Endothelial cell of umbilical vein (primary cell): ENCODE measurements around the gene HSPA1B. TPM values are rescaled to one million over a fixed set of nuclear protein-coding genes. Genes with fewer than 3 reads are reported as not detected.

Experiments
- BruUV-seq: library from RNA; stranded (reverse); fragments of 400-500 nt; replicated peaks from 2 replicates; lab custom pipeline; 2021; lab: Mats Ljungman, UMichigan
- CTCF ChIA-PET: fragments of 300-600, 350-600 bp; sonication (Branson Sonifier 250); formaldehyde crosslinking; loops from one replicate; lab custom pipeline; 2021; ENCODE audit warnings: antibody characterized with exemption, inconsistent platforms; lab: Charles Lee
- POLR2A ChIA-PET: fragments of 300-600, 350-600 bp; sonication (Branson Sonifier 250); formaldehyde crosslinking; loops from one replicate; lab custom pipeline; 2021; ENCODE audit warnings: antibody characterized with exemption, inconsistent platforms; lab: Charles Lee
- DNase-seq: peaks from one replicate; pipeline ENCODE4 v3.0.0-alpha.2; 2011; ENCODE audit warnings: low read depth, low spot score
- FAIRE-seq: peaks from 2 replicates; lab custom pipeline; 2011; peaks lifted over from hg19 to GRCh38; lab: Jason Lieb, UNC
- H2AFZ ChIP-seq: 2 replicates; pipeline ENCODE4 v1.6.0; 2012; ENCODE audit warnings: low read depth, low read length, control low read depth, inconsistent platforms
- H3K27ac ChIP-seq: 2 replicates; pipeline ENCODE4 v1.5.1; 2011; ENCODE audit warnings: low read depth, mild to moderate bottlenecking, control low read depth, low read length, moderate library complexity; ENCODE audit not compliant: insufficient read depth
- H3K27me3 ChIP-seq, 2 experiments: 2 replicates each; pipeline versions ENCODE4 v1.6.0 to v1.6.1; 2011; ENCODE audit warnings: low read length in 2 of 2, mixed read lengths in 1 of 2; ENCODE audit not compliant: control insufficient read depth in 2 of 2, insufficient read depth in 2 of 2
- H3K36me3 ChIP-seq, 2 experiments: 2 replicates in 1 of 2; 3 replicates in 1 of 2; pipeline ENCODE4 v1.5.1; 2011; ENCODE audit warnings: low read length in 2 of 2, mild to moderate bottlenecking in 1 of 2, moderate library complexity in 1 of 2; ENCODE audit not compliant: control insufficient read depth in 2 of 2, insufficient read depth in 2 of 2; ENCODE audit errors: extremely low read depth in 1 of 2
- H3K4me1 ChIP-seq: 3 replicates; pipeline ENCODE4 v1.5.1; 2011; ENCODE audit warnings: mild to moderate bottlenecking, low read length; ENCODE audit not compliant: control insufficient read depth, insufficient read depth; ENCODE audit errors: extremely low read depth
- H3K4me2 ChIP-seq: 2 replicates; pipeline ENCODE4 v1.6.1; 2011; ENCODE audit warnings: low read length, control low read depth, mixed read lengths; ENCODE audit not compliant: insufficient read depth
- H3K4me3 ChIP-seq, 3 experiments: fragments of 200-600 bp in 1 of 3; sonication (generic), shearing (Covaris generic) in 1 of 3; replicated peaks in 1 of 3; 2 replicates each; pipeline ENCODE4 v1.5.1; 2011 to 2016; ENCODE audit warnings: control low read depth in 3 of 3, low read length in 3 of 3, mild to moderate bottlenecking in 2 of 3, inconsistent platforms in 1 of 3, low read depth in 1 of 3, moderate library complexity in 1 of 3; ENCODE audit not compliant: insufficient read depth in 1 of 3
- H3K79me2 ChIP-seq: 2 replicates; pipeline ENCODE4 v1.6.0; 2012; ENCODE audit warnings: low read length, inconsistent platforms; ENCODE audit not compliant: control insufficient read depth, insufficient read depth
- H3K9ac ChIP-seq: replicated peaks from 2 replicates; pipeline ENCODE3; 2011; ENCODE audit warnings: low read length, control low read depth; ENCODE audit not compliant: insufficient read depth; ENCODE audit errors: extremely low read depth
- H3K9me1 ChIP-seq: replicated peaks from 3 replicates; pipeline ENCODE4 v1.6.0; 2011; ENCODE audit warnings: mild to moderate bottlenecking, low read length; ENCODE audit not compliant: control insufficient read depth, insufficient read depth; ENCODE audit errors: extremely low read depth
- H3K9me3 ChIP-seq: replicated peaks from 2 replicates; pipeline ENCODE4 v1.5.1; 2012; ENCODE audit warnings: low read length, inconsistent platforms; ENCODE audit not compliant: control insufficient read depth, insufficient read depth
- H4K20me1 ChIP-seq: replicated peaks from 2 replicates; pipeline ENCODE3; 2011; ENCODE audit warnings: mild to moderate bottlenecking, low read length; ENCODE audit not compliant: control insufficient read depth, insufficient read depth; ENCODE audit errors: extremely low read depth
- CTCF ChIP-seq, 2 donors: IDR thresholded peaks; 1 replicate in 1 of 2; 2 replicates in 1 of 2; pipeline ENCODE4 v1.5.1; 2011; ENCODE audit warnings: low read length in 2 of 2, mild to moderate bottlenecking in 2 of 2, moderate library complexity in 2 of 2, control low read depth in 1 of 2, inconsistent platforms in 1 of 2, low read depth in 1 of 2; ENCODE audit not compliant: insufficient read depth in 1 of 2; ENCODE audit errors: extremely low read depth in 1 of 2
- EZH2 ChIP-seq: IDR thresholded peaks from 2 replicates; pipeline ENCODE4 v1.6.1; 2012; ENCODE audit warnings: borderline replicate concordance, low read depth, mild to moderate bottlenecking, moderate library complexity, low read length, inconsistent platforms; ENCODE audit not compliant: severe bottlenecking
- FOS ChIP-seq: IDR thresholded peaks from 2 replicates; pipeline ENCODE4 v1.6.1; 2011; ENCODE audit warnings: mild to moderate bottlenecking, low read length, moderate library complexity, borderline replicate concordance; ENCODE audit not compliant: insufficient read depth
- JUN ChIP-seq: IDR thresholded peaks from 2 replicates; pipeline ENCODE4 v1.6.1; 2011; ENCODE audit warnings: borderline replicate concordance, low read depth; ENCODE audit not compliant: insufficient read length, insufficient read depth
- MAX ChIP-seq: IDR thresholded peaks from 2 replicates; pipeline ENCODE4 v1.6.1; 2011; ENCODE audit not compliant: insufficient read depth, insufficient read length
- MYC ChIP-seq: IDR thresholded peaks from one replicate; pipeline ENCODE4 v1.6.1; 2011; ENCODE audit warnings: mild to moderate bottlenecking, low read depth, low read length
- dilution Hi-C: fragments of 300-500 bp; cut with MboI; formaldehyde crosslinking; loops from one replicate; pipeline ENCODE4 v1.15.0; 2019; ENCODE audit warnings: low sequenced_read_pairs; ENCODE audit not compliant: extremely low pct_ligation_motif_present
- intact Hi-C: fragments of 100-400 bp; cut with micrococcal nuclease; formaldehyde crosslinking; loops from one replicate; pipeline ENCODE4 v1.10.0; 2022
- polyA plus RNA-seq, 4 experiments: library from polyadenylated mRNA; depleted of rRNA in 3 of 4; stranded (reverse) in 3 of 4; unstranded in 1 of 4; fragments of >200 nt; gene quantifications; 2 replicates each; pipeline versions ENCODE4 v1.2.1 to v1.2.3, GENCODE V29; 2011 to 2012; ENCODE audit warnings: missing spikeins in 1 of 4
- total RNA-seq: library from RNA; stranded (reverse); gene quantifications from 2 replicates; pipeline ENCODE4 v1.2.3, GENCODE V29; 2021

HSPA1B gene
- total and polyA plus RNA-seq, 2 donors (not counting 3 experiments of a cell fraction or from before 2014, with no cell fraction given) = 27.1 to 54.0 TPM

GRCh38 chr6:31785475-31785874 is 42.1 kb upstream of the HSPA1B start:
- Histone ChIP-seq H3K4me2 (no peak overlapping the region), H3K27me3 (no peaks in the 10 kb centered on the region), H3K4me3 (no peak overlapping the region), H3K27ac (no peak overlapping the region), H3K79me2 (peaks cover 3% of the 10 kb centered on the region), H3K9me3 (no peaks in the 10 kb centered on the region), H4K20me1 (no peaks in the 10 kb centered on the region), H2AFZ (no peak overlapping the region), H3K9me1 (no peaks in the 10 kb centered on the region), H3K36me3 (peaks cover 8 to 32% of the 10 kb centered on the region in 2 experiments), H3K4me1 (no peaks in the 10 kb centered on the region), H3K9ac (no peak overlapping the region)
- intact Hi-C loops (no loop called here), dilution Hi-C loops (no loop called here)
- no peak for DNase-seq
- no peak for FAIRE-seq
- no TSS peak for BruUV-seq
- ChIA-PET POLR2A (no interaction called here), CTCF (interaction anchor here (1.3 to 1.8 kb wide), 2 partner anchors 16 to 56 kb away, joined by 3 to 7 read pairs; partner anchors contain the start of gene DDAH2)
- TF ChIP-seq FOS (no peak), EZH2 (no peak), MAX (no peak), JUN (no peak)

- intact Hi-C loops (loop anchor here (1.0 kb wide), 1 partner anchor 61 kb away; no protein-coding TSS in a partner anchor), dilution Hi-C loops (no loop called here)
- Histone ChIP-seq H4K20me1 (no peaks in the 10 kb centered on the region), H3K9me1 (no peaks in the 10 kb centered on the region), H3K79me2 (peaks cover 21% of the 10 kb centered on the region), H3K4me1 (peaks cover 15% of the 10 kb centered on the region), H3K4me2 (no peak overlapping the region), H3K9ac (no peak overlapping the region), H3K27me3 (no peaks in the 10 kb centered on the region), H3K36me3 (peaks cover 0 to 7% of the 10 kb centered on the region in 2 experiments), H3K4me3 (no peak overlapping the region), H2AFZ (no peak overlapping the region), H3K27ac (no peak overlapping the region), H3K9me3 (no peaks in the 10 kb centered on the region)
- peak; percentile 60 for FAIRE-seq
- CTCF ChIA-PET = interaction anchor here (0.6 to 4.8 kb wide), 29 partner anchors 8 to 152 kb away, joined by 3 to 61 read pairs (median 3); partner anchors contain the start of genes DDAH2, GPANK1, HSPA1A and HSPA1B
- peak; percentile 61 for DNase-seq
- POLR2A ChIA-PET = interaction anchor here (0.6 to 1.6 kb wide), 3 partner anchors 23 to 36 kb away, joined by 3 to 4 read pairs (median 4); partner anchors contain the start of genes HSPA1A, HSPA1B and HSPA1L
- no TSS peak for BruUV-seq
- TF ChIP-seq CTCF (IDR thresholded peaks at IDR 0.05; ENCODE audit: extremely low read depth in 1 of 2, insufficient read depth in 1 of 2, low read depth in 1 of 2, low read length in 2 of 2) = peak; percentile 61 to 75
- no peak for TF ChIP-seq MYC
These were observed 36.0 kb upstream of the HSPA1B start for GRCh38 chr6:31791324-31792089.
